HepG2 (cell line): Measurements from ENCODE around the gene CD300LF. TPM values are rescaled to one million over a fixed set of nuclear protein-coding genes. Genes with fewer than 3 reads are reported as not detected.

ENCODE experiments used
- ATAC-seq: fragments of 200-7000 bp; cut with Tn5 transposase; 3 replicates; pipeline ENCODE4 v1.9.1; 2020; ENCODE audit warnings: mild to moderate bottlenecking, moderate library complexity
- BruUV-seq: library from RNA; stranded (reverse); fragments of 400-500 nt; replicated peaks from 2 replicates; lab custom pipeline; 2021; lab: Mats Ljungman, UMichigan
- CTCF ChIA-PET: fragments of 300-600 bp; formaldehyde crosslinking; extraction: SDS; loops from one replicate; lab custom pipeline; 2021; ENCODE audit warnings: low total read pairs, inconsistent platforms, low intra/inter-chr PET ratio; lab: Yijun Ruan, JAX
- POLR2A ChIA-PET: fragments of 350-600 bp; sonication (Branson Sonifier 250); formaldehyde crosslinking; loops from one replicate; lab custom pipeline; 2020; ENCODE audit warnings: antibody characterized with exemption, inconsistent platforms; lab: Yijun Ruan, JAX
- DNase-seq: peaks from one replicate; pipeline ENCODE4 v3.0.0-alpha.2; 2015; ENCODE audit warnings: low spot score
- FAIRE-seq: peaks from 3 replicates; lab custom pipeline; 2011; peaks lifted over from hg19 to GRCh38; lab: Jason Lieb, UNC
- H2AFZ ChIP-seq: one replicate; pipeline ENCODE4 v1.6.1; 2011; ENCODE audit warnings: low read length, inconsistent platforms
- H3K27ac ChIP-seq: fragments of 300-600 bp; 3 replicates; pipeline ENCODE4 v1.8.0; 2011; ENCODE audit warnings: mixed run types, mild to moderate bottlenecking, mixed read lengths, low read length, inconsistent platforms; ENCODE audit not compliant: insufficient read depth; ENCODE audit errors: extremely low read length
- H3K27me3 ChIP-seq, 2 experiments: fragments of 200-600 bp in 1 of 2; 2 replicates in 1 of 2; 3 replicates in 1 of 2; pipeline versions ENCODE4 v1.6.0 to v1.8.0; 2011; ENCODE audit warnings: low read length in 2 of 2, mild to moderate bottlenecking in 2 of 2, moderate library complexity in 2 of 2, inconsistent platforms in 1 of 2; ENCODE audit not compliant: insufficient read depth in 2 of 2, control insufficient read depth in 1 of 2
- H3K36me3 ChIP-seq, 2 experiments: fragments of 200-600 bp in 1 of 2; replicated peaks in 1 of 2; 2 replicates in 1 of 2; 3 replicates in 1 of 2; pipeline versions ENCODE4 v1.5.1 to v1.8.0; 2011; ENCODE audit warnings: low read length in 2 of 2, inconsistent platforms in 1 of 2; ENCODE audit not compliant: insufficient read depth in 2 of 2, control insufficient read depth in 1 of 2
- H3K4me1 ChIP-seq: 2 replicates; pipeline ENCODE4 v1.5.1; 2012; ENCODE audit warnings: low read length, inconsistent platforms; ENCODE audit not compliant: insufficient read depth
- H3K4me2 ChIP-seq: 2 replicates; pipeline ENCODE4 v1.6.0; 2011; ENCODE audit warnings: low read depth, low read length, inconsistent platforms
- H3K4me3 ChIP-seq, 3 experiments: fragments of 200-600 bp in 1 of 3; sonication (generic), shearing (Covaris generic) in 1 of 3; replicated peaks in 1 of 3; 2 replicates each; pipeline ENCODE4 v1.5.1; 2011 to 2016; ENCODE audit warnings: low read length in 3 of 3, inconsistent platforms in 2 of 3, low read depth in 2 of 3, mild to moderate bottlenecking in 2 of 3, control low read depth in 1 of 3, mixed read lengths in 1 of 3; ENCODE audit not compliant: insufficient read depth in 1 of 3
- H3K79me2 ChIP-seq: one replicate; pipeline ENCODE4 v1.6.1; 2011; ENCODE audit warnings: low read length, inconsistent platforms; ENCODE audit not compliant: insufficient read depth
- H3K9ac ChIP-seq: 2 replicates; pipeline ENCODE4 v1.6.0; 2011; ENCODE audit warnings: mild to moderate bottlenecking, low read depth, low read length, inconsistent platforms; ENCODE audit not compliant: insufficient read depth
- H3K9me3 ChIP-seq: 2 replicates; pipeline ENCODE4 v1.5.1; 2012; ENCODE audit warnings: mild to moderate bottlenecking, low read length
- H4K20me1 ChIP-seq: 2 replicates; pipeline ENCODE4 v1.6.0; 2011; ENCODE audit warnings: inconsistent platforms, mild to moderate bottlenecking, low read length, moderate library complexity; ENCODE audit not compliant: insufficient read depth
- HNF4G ChIP-seq, 2 experiments: sonication (generic) in 1 of 2; formaldehyde crosslinking in 1 of 2; IDR thresholded peaks; 2 replicates each; pipeline versions ENCODE4 v1.4.0 to v1.6.1; 2011 to 2020; ENCODE audit warnings: borderline replicate concordance in 2 of 2, low read depth in 2 of 2, mild to moderate bottlenecking in 2 of 2, low read length in 1 of 2, missing genetic modification reagents in 1 of 2, moderate library complexity in 1 of 2
- RBAK ChIP-seq: sonication (generic); formaldehyde crosslinking; IDR thresholded peaks from 2 replicates; pipeline ENCODE4 v1.5.1; 2020; ENCODE audit warnings: mild to moderate bottlenecking, missing genetic modification reagents
- STAT5B ChIP-seq: sonication (generic); formaldehyde crosslinking; IDR thresholded peaks from 2 replicates; pipeline ENCODE4 v1.4.0; 2020; ENCODE audit warnings: missing genetic modification reagents
- ZNF230 ChIP-seq: sonication (generic); formaldehyde crosslinking; IDR thresholded peaks from 2 replicates; pipeline ENCODE4 v1.4.0; 2020; ENCODE audit warnings: mild to moderate bottlenecking, missing genetic modification reagents
- ZNF547 ChIP-seq: sonication (generic); formaldehyde crosslinking; IDR thresholded peaks from 2 replicates; pipeline ENCODE4 v1.5.1; 2020; ENCODE audit warnings: mild to moderate bottlenecking, missing genetic modification reagents
- ZNF549 ChIP-seq: sonication (generic); formaldehyde crosslinking; IDR thresholded peaks from 2 replicates; pipeline ENCODE4 v1.5.0; 2020; ENCODE audit warnings: missing genetic modification reagents
- ZNF749 ChIP-seq: sonication (generic); formaldehyde crosslinking; IDR thresholded peaks from 2 replicates; pipeline ENCODE4 v1.8.0; 2022; ENCODE audit warnings: mild to moderate bottlenecking, missing genetic modification reagents, moderate library complexity, borderline replicate concordance
- ZNF777 ChIP-seq: sonication (generic); formaldehyde crosslinking; IDR thresholded peaks from 2 replicates; pipeline ENCODE4 v1.4.0; 2020; ENCODE audit warnings: missing genetic modification reagents
- WGBS: methylation state at CpG from one replicate; pipeline ENCODE4 v1.1.6; 2017; ENCODE audit warnings: low lambda C conversion rate; 5-methylcytosine and 5-hydroxymethylcytosine counted together
- in situ Hi-C: cut with HindIII; loops from 2 replicates; pipeline ENCODE4 v1.10.0; 2017; ENCODE audit warnings: low pct_unique_long_range_greater_than_20kb; ENCODE audit not compliant: extremely low pct_ligation_motif_present
- intact Hi-C: fragments of 100-400 bp; cut with micrococcal nuclease; formaldehyde crosslinking; loops from one replicate; pipeline ENCODE4 v1.10.0; 2022; ENCODE audit not compliant: unreplicated experiment
- polyA plus RNA-seq, 8 experiments: library from polyadenylated mRNA; depleted of rRNA in 3 of 8; stranded (reverse) in 7 of 8; unstranded in 1 of 8; fragments of >200 nt; fragmentation: Illumina TruSeq in 4 of 8; extraction: Trizol in 4 of 8; gene quantifications; 2 replicates each; pipeline versions ENCODE4 v1.2.1 to v1.2.3, GENCODE V29; 2011 to 2016; ENCODE audit warnings: low read depth in 4 of 8, missing spikeins in 1 of 8, mixed read lengths in 1 of 8; ENCODE audit not compliant: insufficient read depth in 1 of 8
- total RNA-seq, 5 experiments: library from RNA; depleted of rRNA; stranded (reverse); fragments of >200 nt; fragmentation: Illumina TruSeq; extraction: Trizol; gene quantifications; 2 replicates each; pipeline ENCODE4 v1.2.3, GENCODE V29; 2016; ENCODE audit warnings: low read depth in 1 of 5
- TF ChIP-seq, protein P1 (sequence below): sonication (generic); formaldehyde crosslinking; IDR thresholded peaks from 2 replicates; pipeline ENCODE4 v1.4.0; 2020; ENCODE audit warnings: missing genetic modification reagents
- TF ChIP-seq, protein P2 (sequence below): sonication (generic); formaldehyde crosslinking; IDR thresholded peaks from 2 replicates; pipeline ENCODE4 v1.4.0; 2020; ENCODE audit warnings: missing genetic modification reagents
- TF ChIP-seq, protein P3 (sequence below): IDR thresholded peaks from 2 replicates; pipeline ENCODE4 v1.6.1; 2018; ENCODE audit warnings: missing genetic modification reagents, mild to moderate bottlenecking, missing compliant biosample characterization

Gene CD300LF
- total and polyA plus RNA-seq, 2 of the 13 experiments (the other 11 are each of a cell fraction or from before 2014, with no cell fraction given) = not detected

DNA sequence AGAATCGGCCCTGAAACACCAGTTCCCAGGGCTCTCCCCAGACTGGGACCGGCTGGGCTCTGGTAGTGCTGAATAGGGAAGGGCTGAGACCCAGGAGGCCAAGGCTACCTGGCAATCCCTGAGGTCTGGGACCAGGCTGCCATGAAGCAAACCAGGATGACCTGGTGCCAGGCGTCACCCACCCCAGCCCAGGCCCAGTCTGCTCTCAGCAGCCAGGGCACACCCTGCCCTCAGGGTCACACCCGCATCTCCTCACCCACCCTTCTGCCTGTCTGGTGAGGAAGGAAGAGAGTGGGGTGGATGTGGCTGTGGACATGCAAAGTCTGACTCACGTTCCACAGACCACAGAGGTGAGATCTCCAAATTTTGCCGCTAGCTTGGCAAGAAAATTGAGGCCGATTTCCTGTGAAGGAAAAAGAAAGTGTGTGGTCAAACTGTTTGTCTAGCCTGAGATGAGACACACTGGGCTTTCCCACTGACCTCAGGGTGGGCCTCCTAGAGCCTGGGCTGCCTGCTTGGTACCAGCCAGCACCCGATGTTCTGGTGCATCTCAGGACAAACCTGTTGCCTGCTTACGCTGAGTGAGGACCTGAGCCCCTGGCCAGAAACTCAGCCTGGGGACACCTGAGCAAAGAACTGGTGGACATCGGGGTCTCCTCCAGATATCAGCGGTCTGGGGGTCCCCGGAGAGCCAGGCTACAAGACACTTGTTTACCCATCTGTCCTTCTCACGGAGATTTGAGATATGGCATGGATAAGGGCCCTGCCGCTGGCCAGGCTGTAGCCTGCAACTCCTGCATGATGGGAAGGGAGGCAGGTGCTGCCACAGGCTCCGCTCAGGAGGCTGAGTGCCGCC is 18.0 kb upstream of the CD300LF start (continued):
- TF ChIP-seq, protein P1, sequence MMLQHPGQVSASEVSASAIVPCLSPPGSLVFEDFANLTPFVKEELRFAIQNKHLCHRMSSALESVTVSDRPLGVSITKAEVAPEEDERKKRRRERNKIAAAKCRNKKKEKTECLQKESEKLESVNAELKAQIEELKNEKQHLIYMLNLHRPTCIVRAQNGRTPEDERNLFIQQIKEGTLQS = no peak
- TF ChIP-seq STAT5B (CRISPR knock-in tag) (no peak), HNF4G (IDR thresholded peaks at IDR 0.05; ENCODE audit: borderline replicate concordance, low read depth, low read length) (no peak), HNF4G (CRISPR knock-in tag; IDR thresholded peaks at IDR 0.05; ENCODE audit: borderline replicate concordance, low read depth) (no peak), ZNF549 (no peak)

DNA sequence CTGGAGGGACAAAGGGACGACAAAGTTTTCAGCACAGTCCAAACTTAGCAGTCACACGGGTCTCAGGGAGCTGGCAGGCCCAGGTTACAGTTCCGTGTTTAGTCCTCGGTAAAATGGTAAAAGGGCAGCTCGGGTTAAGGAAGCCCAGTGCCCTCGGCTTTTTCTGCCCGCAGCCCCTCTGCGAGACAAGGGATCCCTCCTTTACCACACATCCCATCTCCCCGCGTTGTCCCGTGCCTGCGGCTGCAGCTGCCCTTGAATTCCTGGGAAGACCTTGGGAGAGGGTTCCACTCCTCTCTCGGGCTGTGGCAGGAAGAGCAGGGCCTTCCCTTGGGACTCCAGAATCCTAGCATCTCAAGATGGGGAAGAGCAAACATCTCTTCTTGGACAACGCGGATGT is 17.1 kb upstream of the CD300LF start:
- in situ Hi-C loops = no loop called here
- H3K4me2 ChIP-seq = no peak overlapping the region
- ATAC-seq (no peak), FAIRE-seq (no peak)
- POLR2A ChIA-PET = no interaction called here
- H3K27ac ChIP-seq = no peak overlapping the region
- no peak overlapping the region for H3K9ac ChIP-seq
- no peak overlapping the region for H2AFZ ChIP-seq
- 59% methylated on average over 15 of the region's 15 CpGs for WGBS
- H3K4me1 ChIP-seq = no peaks in the 10 kb centered on the region
- TF ChIP-seq RBAK (CRISPR knock-in tag) (no peak), ZNF230 (no peak), ZNF749 (CRISPR knock-in tag) (no peak), ZNF547 (CRISPR knock-in tag) (no peak), STAT5B (CRISPR knock-in tag) (no peak), ZNF777 (CRISPR knock-in tag) (no peak)
- TF ChIP-seq, protein P2, sequence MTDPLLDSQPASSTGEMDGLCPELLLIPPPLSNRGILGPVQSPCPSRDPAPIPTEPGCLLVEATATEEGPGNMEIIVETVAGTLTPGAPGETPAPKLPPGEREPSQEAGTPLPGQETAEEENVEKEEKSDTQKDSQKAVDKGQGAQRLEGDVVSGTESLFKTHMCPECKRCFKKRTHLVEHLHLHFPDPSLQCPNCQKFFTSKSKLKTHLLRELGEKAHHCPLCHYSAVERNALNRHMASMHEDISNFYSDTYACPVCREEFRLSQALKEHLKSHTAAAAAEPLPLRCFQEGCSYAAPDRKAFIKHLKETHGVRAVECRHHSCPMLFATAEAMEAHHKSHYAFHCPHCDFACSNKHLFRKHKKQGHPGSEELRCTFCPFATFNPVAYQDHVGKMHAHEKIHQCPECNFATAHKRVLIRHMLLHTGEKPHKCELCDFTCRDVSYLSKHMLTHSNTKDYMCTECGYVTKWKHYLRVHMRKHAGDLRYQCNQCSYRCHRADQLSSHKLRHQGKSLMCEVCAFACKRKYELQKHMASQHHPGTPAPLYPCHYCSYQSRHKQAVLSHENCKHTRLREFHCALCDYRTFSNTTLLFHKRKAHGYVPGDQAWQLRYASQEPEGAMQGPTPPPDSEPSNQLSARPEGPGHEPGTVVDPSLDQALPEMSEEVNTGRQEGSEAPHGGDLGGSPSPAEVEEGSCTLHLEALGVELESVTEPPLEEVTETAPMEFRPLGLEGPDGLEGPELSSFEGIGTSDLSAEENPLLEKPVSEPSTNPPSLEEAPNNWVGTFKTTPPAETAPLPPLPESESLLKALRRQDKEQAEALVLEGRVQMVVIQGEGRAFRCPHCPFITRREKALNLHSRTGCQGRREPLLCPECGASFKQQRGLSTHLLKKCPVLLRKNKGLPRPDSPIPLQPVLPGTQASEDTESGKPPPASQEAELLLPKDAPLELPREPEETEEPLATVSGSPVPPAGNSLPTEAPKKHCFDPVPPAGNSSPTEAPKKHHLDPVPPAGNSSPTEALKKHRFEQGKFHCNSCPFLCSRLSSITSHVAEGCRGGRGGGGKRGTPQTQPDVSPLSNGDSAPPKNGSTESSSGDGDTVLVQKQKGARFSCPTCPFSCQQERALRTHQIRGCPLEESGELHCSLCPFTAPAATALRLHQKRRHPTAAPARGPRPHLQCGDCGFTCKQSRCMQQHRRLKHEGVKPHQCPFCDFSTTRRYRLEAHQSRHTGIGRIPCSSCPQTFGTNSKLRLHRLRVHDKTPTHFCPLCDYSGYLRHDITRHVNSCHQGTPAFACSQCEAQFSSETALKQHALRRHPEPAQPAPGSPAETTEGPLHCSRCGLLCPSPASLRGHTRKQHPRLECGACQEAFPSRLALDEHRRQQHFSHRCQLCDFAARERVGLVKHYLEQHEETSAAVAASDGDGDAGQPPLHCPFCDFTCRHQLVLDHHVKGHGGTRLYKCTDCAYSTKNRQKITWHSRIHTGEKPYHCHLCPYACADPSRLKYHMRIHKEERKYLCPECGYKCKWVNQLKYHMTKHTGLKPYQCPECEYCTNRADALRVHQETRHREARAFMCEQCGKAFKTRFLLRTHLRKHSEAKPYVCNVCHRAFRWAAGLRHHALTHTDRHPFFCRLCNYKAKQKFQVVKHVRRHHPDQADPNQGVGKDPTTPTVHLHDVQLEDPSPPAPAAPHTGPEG = no peak
- TF ChIP-seq, protein P3, sequence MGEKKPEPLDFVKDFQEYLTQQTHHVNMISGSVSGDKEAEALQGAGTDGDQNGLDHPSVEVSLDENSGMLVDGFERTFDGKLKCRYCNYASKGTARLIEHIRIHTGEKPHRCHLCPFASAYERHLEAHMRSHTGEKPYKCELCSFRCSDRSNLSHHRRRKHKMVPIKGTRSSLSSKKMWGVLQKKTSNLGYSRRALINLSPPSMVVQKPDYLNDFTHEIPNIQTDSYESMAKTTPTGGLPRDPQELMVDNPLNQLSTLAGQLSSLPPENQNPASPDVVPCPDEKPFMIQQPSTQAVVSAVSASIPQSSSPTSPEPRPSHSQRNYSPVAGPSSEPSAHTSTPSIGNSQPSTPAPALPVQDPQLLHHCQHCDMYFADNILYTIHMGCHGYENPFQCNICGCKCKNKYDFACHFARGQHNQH (CRISPR knock-in tag) = no peak
- TF ChIP-seq, all 625 proteins: peak for 0
- H3K9me3 ChIP-seq = peaks cover 9% of the 10 kb centered on the region; the same call in 1 of the 2 replicates
- intact Hi-C loops = no loop called here
- CTCF ChIA-PET = no interaction called here
- no peaks in the 10 kb centered on the region for H3K79me2 ChIP-seq
- BruUV-seq = no TSS peak
- DNase-seq = no peak
- H4K20me1 ChIP-seq = no peaks in the 10 kb centered on the region
- H3K4me3 ChIP-seq = no peak overlapping the region
- no peaks in the 10 kb centered on the region for H3K36me3 ChIP-seq
- peaks cover 5 to 35% of the 10 kb centered on the region in 2 experiments; a peak in 4 of 5 replicates for H3K27me3 ChIP-seq
